ENCODE results near the gene USP4. TPM values are rescaled to one million over a fixed set of nuclear protein-coding genes. Genes with fewer than 3 reads are reported as not detected.

The USP4 gene
- total and polyA plus RNA-seq, 2 of the 8 experiments (the other 6 are each of a cell fraction or from before 2014, with no cell fraction given): 16.0 to 27.8 TPM

DNA sequence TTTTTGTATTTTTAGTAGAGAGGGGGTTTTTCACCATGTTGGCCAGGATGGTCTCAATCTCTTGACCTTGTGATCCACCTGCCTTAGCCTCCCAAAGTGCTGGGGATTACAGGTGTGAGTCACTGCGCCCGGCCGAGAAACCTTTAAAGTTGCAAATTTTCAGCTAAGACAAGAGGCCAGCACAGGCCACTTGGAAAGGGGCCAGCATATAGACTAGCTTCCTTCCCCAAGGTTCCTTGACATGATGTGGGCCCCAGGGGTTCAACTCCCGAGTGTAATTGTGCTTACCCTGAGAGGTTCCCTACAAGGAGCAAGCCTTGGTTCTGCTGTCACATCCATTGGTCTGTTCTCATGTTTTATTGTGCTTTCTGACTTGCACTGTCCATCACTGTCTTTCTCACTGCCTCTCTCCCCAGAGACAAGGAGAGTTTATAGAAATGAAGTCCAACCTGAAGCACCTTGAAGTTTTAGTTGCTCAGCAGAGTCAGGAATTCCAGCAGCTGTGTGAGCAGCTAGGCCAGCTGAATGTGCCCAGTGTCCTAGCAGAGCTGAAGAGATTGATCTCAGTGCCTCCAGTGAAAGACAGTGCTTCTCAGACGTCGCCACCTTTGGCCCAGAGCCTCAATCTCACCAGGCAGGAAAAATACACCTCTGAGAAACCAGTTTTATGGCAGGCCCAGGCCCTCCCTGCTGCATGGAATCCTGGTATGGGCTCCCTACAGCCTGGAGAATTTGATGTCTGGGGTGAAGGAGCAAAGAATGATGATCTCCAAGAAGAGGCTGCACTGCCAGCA lies 83.9 kb downstream of the USP4 start:
- H3K27me3 ChIP-seq (replicated peaks in 1 of 4; ENCODE audit: control insufficient read depth in 3 of 4, extremely low read depth in 1 of 4, insufficient read depth in 3 of 4, low read length in 3 of 4): no peaks in the 10 kb centered on the region
- no peak overlapping the region for H3K4ac ChIP-seq (replicated peaks; ENCODE audit: insufficient read length, low read depth, low read length)
- H3K79me1 ChIP-seq (ENCODE audit: low read depth, low read length): no peaks in the 10 kb centered on the region
- no peak overlapping the region for H2AFZ ChIP-seq (ENCODE audit: low read length)
- H4K5ac ChIP-seq (ENCODE audit: insufficient read length, low read depth, low read length): no peak overlapping the region
- H2BK120ac ChIP-seq (replicated peaks; ENCODE audit: low read depth, low read length): no peak overlapping the region
- H3K79me2 ChIP-seq (ENCODE audit: control insufficient read depth in 1 of 2, insufficient read depth in 2 of 2, low read length in 2 of 2): no peaks in the 10 kb centered on the region
- 84% methylated on average over 6 of the region's 6 CpGs; no CpG with 5 or more reads in 1 of the 2 experiments for WGBS, 2 experiments (ENCODE audit: extremely low coverage in 1 of 2, insufficient coverage in 1 of 2, insufficient read length in 1 of 2, insufficient replicate concordance in 2 of 2, low coverage in 1 of 2, low lambda C conversion rate in 2 of 2, missing lambda C conversion rate in 1 of 2)
- H3K18ac ChIP-seq (ENCODE audit: extremely low read depth, low read length): no peak overlapping the region
- no peak overlapping the region for H4K91ac ChIP-seq (replicated peaks; ENCODE audit: insufficient read length, low read length)
- ChIA-PET CTCF (ENCODE audit: partially characterized antibody) (interaction anchor here (0.6 to 1.3 kb wide), 6 partner anchors 22 to 445 kb away, joined by 3 read pairs; partner anchors contain the start of gene KLHDC8B), POLR2A (ENCODE audit: partially characterized antibody) (interaction anchor here (0.6 to 1.5 kb wide), 3 partner anchors 21 to 60 kb away, joined by 3 to 4 read pairs (median 4); partner anchors contain the start of gene C3orf62)
- H3K4me2 ChIP-seq (ENCODE audit: insufficient read depth in 1 of 2, low read depth in 2 of 2, low read length in 2 of 2): no peak overlapping the region
- no peak overlapping the region for H2BK15ac ChIP-seq (ENCODE audit: low read length)
- H2BK12ac ChIP-seq (ENCODE audit: low read depth, low read length): no peak overlapping the region
- H4K8ac ChIP-seq (ENCODE audit: extremely low read depth, insufficient read depth, low read length): no peak overlapping the region; the same call in 1 of the 2 replicates
- no peak for FAIRE-seq
- H3K36me3 ChIP-seq (ENCODE audit: control insufficient read depth in 2 of 4, insufficient read depth in 4 of 4, low read length in 3 of 4): no peaks in the 10 kb centered on the region
- H4K20me1 ChIP-seq (replicated peaks in 1 of 2; ENCODE audit: control insufficient read depth in 1 of 2, insufficient read depth in 2 of 2, low read length in 2 of 2): no peaks in the 10 kb centered on the region
- H3K23ac ChIP-seq (ENCODE audit: insufficient read length): no peak overlapping the region
- H3K23me2 ChIP-seq (ENCODE audit: low read depth, low read length): no peaks in the 10 kb centered on the region
- H3K4me1 ChIP-seq (replicated peaks in 1 of 4; ENCODE audit: control insufficient read depth in 3 of 4, insufficient read depth in 4 of 4, low read length in 3 of 4): no peaks in the 10 kb centered on the region
- H3K27ac ChIP-seq (ENCODE audit: low read depth, low read length): no peak overlapping the region
- DNase-seq (ENCODE audit: low read depth in 1 of 2, low spot score in 2 of 2): no peak
- no peak overlapping the region for H2BK20ac ChIP-seq (ENCODE audit: low read length)
- no peak overlapping the region for H3K4me3 ChIP-seq (ENCODE audit: extremely low read depth in 1 of 4, insufficient read depth in 2 of 4, low read depth in 3 of 4, low read length in 4 of 4)
- TF ChIP-seq CHD2 (IDR thresholded peaks at IDR 0.05; ENCODE audit: low read length) (no peak), EGR1 (IDR thresholded peaks at IDR 0.05; ENCODE audit: borderline replicate concordance, low read depth, low read length) (no peak), HDAC6 (IDR thresholded peaks at IDR 0.05; ENCODE audit: low read depth, low read length) (no peak), SIRT6 (IDR thresholded peaks at IDR 0.05; ENCODE audit: low read length) (no peak), FOSL1 (IDR thresholded peaks at IDR 0.05; ENCODE audit: insufficient read depth, low read depth, low read length) (no peak), BRCA1 (IDR thresholded peaks at IDR 0.05; ENCODE audit: low read depth, low read length) (no peak), JUND (IDR thresholded peaks at IDR 0.05; ENCODE audit: low read length) (no peak), POLR2A (IDR thresholded peaks at IDR 0.05; ENCODE audit: control extremely low read depth in 1 of 2, low read depth in 2 of 2, low read length in 2 of 2) (no peak), RXRA (IDR thresholded peaks at IDR 0.05; ENCODE audit: insufficient read depth, low read depth, low read length) (no peak)
- TF ChIP-seq, protein P1, sequence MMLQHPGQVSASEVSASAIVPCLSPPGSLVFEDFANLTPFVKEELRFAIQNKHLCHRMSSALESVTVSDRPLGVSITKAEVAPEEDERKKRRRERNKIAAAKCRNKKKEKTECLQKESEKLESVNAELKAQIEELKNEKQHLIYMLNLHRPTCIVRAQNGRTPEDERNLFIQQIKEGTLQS (IDR thresholded peaks at IDR 0.05; ENCODE audit: insufficient read depth, low read depth, low read length): no peak
- TF ChIP-seq, protein P2, sequence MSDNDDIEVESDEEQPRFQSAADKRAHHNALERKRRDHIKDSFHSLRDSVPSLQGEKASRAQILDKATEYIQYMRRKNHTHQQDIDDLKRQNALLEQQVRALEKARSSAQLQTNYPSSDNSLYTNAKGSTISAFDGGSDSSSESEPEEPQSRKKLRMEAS (IDR thresholded peaks at IDR 0.05): no peak
- no peak overlapping the region for H3K56ac ChIP-seq (replicated peaks; ENCODE audit: insufficient read length, low read depth, low read length)
- no peak overlapping the region for H3K14ac ChIP-seq (ENCODE audit: insufficient read length)
- H2BK5ac ChIP-seq (ENCODE audit: low read depth, low read length): no peak overlapping the region
- H2AK5ac ChIP-seq (ENCODE audit: low read depth, low read length): no peak overlapping the region
- H3K9ac ChIP-seq (replicated peaks in 1 of 4; ENCODE audit: extremely low read depth in 1 of 4, low read depth in 3 of 4, low read length in 3 of 4): no peak overlapping the region
- H3K9me3 ChIP-seq (ENCODE audit: insufficient read depth in 2 of 2, low read depth in 1 of 2, low read length in 1 of 2): no peaks in the 10 kb centered on the region
